AG20443 (cell line): ENCODE measurements around the gene HOXB4.

Experiments used
- DNase-seq: peaks from one replicate; pipeline ENCODE4 v3.0.0; 2012; ENCODE audit warnings: low spot score, mixed read lengths

HOXB4 gene

DNA sequence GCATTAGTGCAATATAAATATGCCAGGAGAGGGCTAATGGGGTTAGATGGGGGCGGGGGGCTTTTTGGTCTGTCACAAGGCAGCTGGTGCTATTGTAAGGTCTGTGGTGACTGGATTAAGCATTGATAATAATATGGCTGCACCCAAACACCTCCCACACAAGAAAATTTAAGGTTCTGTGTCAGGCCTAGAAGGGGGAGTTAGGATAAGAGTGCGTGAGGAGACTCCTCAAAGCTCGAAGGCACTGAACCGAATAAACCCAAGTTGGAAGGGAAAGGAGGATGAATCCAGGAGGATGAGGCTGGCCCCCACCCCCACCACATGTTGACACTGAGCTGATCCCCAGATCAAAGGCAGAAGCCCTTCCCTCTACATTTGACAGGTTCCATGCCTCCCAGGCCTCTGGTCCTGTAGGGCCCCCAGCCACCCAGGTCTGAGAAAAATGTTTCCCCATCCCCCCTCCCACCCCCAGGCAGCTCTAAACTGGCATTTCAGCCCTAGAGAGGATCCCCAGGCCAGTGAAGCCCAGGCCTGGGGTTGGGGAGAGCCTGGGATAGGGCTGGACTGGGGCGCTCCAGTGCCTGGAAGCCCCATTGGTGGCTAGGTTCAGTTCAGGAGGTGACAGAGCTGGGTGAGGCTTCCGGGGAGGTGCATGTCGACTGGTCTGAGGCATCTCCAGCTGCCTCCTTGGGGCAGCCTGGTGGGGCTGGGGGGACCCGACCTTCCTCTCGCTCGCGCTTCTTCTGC, 49.0 kb downstream of the HOXB4 start:
- DNase-seq, result no peak

DNA sequence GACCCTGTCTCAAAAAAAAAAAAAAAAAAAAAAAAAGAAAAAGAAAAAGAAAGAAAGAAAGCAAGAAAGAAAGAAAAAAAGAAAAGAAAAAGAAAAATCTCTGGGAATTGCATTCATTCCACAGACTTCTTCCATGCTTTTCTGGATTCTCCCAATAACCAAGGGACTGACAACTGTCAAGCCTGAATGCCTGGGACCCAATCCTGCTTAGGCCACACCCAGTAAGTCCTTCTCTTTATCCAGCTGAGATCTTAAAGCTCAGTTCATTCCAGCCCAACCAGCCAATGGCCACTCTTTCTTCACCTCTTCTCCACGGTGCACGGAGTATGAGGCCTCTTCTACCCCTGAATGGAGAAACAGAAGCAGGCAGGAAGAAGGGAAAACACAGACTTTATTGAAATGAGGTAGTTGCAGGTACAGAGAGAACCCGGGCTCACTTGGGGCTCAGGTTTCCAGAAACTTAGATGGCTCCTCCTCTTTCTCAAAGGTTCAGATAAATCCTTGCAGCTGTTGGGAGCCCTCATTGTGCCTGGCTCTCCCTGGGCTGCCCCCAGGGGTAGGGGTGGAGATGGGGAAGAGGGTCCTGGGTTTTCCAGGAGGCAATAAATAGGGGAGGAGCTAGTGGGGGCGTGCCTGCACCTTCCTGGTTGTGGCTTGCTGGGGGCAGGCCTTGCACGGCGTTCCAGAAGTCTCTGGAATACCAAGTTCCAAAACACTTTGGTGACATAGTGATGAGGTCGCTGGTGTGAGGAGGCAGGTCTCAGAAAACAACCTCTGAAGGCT, 49.8 kb downstream of the HOXB4 start:
- no peak for DNase-seq

DNA sequence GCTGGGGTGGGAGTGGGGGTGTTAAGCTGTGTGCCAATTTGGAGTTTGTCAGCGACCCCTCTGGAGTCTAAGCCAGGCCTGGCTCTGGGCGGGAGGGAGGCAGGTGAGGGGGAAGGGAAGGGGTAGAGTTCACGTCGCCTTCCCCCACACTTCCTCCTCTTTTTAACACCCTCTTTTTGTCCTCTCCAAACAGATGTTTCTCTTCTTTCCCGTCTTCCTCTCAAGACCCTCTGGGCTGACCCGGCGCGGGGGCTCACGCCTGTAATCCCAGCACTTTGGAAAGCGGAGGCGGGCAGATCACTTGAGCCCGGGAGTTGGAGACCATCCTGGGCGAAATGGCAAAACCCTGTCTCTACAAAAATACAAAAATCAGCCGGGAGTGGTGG, 50.6 kb downstream of the HOXB4 start:
- DNase-seq, result no peak

DNA sequence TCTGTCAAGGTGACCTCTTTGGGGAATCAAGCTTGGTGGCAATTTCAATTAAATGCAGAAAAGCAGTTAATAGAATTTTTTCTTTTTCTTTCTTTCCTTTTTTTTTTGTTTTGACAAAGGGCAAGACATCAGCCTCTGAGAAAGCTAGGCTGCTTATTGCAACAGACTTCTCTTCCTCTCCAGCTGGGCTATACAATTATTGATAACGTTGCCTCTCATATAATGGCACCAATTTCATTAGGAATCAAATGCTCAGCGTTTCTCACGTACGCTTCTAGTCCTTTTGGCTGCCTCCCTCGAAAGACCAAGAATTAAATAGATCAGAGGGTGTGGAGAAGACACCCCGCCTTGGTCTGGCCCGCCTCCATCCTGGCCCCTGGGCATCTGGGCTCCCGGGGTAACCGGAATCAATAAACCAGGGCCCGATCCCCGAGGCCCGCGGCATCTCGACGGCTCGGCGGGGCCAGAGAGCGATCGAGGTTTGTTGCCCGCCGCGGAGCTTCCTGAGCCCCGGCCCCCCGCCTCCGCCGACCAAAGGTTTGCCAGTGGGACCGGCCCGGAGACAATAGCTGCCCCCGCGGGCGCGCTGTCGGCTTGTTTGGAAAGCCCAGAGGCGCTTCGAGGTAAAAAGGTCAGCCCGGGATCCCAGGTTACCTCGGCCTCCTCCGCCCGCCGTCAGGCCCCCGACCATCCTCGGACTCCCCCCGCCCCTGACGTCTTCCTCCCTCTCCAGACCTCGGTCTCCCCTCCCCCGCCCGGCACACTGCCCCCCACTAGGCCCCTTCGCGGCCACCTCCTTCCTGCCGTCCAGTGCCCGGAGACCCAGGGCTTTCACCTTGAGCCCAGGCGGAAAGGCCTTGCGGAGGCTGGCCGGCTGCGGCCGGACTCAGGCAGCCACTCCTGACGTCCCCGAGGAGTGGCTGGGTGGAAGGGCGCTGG, 51.3 kb downstream of the HOXB4 start:
- no peak for DNase-seq
